AG10803 (cell line): ENCODE measurements around the gene MAP4K3.

Source experiments
- DNase-seq: peaks from one replicate; pipeline ENCODE4 v3.0.0; 2010; ENCODE audit warnings: low read depth
- H3K4me3 ChIP-seq: 2 replicates; pipeline ENCODE4 v1.5.1; 2011; ENCODE audit warnings: mild to moderate bottlenecking, low read length, control low read depth
- CTCF ChIP-seq: conservative IDR thresholded peaks from 2 replicates; pipeline ENCODE4 v1.5.1; 2011; ENCODE audit warnings: mild to moderate bottlenecking, low read length, control low read depth, inconsistent platforms

MAP4K3 gene

GRCh38 chr2:39445934-39446333, 8.8 kb upstream of the MAP4K3 start:
- H3K4me3 ChIP-seq: no peak overlapping the region
- TF ChIP-seq CTCF: no peak
- DNase-seq: no peak

- no peak for TF ChIP-seq CTCF
- no peak for DNase-seq
- H3K4me3 ChIP-seq: no peak overlapping the region
Measured at GRCh38 chr2:39443009-39443408, 5.9 kb upstream of the MAP4K3 start.

GRCh38 chr2:39437522-39438296, 624 bp upstream of the MAP4K3 start:
- no peak for TF ChIP-seq CTCF
- no peak for DNase-seq
- H3K4me3 ChIP-seq: peak overlapping the region; percentile 92

- TF ChIP-seq CTCF: no peak
- peak; percentile 74 for DNase-seq
- peak overlapping the region; percentile 92 for H3K4me3 ChIP-seq
Measured at GRCh38 chr2:39435741-39436591, 1.1 kb downstream of the MAP4K3 start.

DNA sequence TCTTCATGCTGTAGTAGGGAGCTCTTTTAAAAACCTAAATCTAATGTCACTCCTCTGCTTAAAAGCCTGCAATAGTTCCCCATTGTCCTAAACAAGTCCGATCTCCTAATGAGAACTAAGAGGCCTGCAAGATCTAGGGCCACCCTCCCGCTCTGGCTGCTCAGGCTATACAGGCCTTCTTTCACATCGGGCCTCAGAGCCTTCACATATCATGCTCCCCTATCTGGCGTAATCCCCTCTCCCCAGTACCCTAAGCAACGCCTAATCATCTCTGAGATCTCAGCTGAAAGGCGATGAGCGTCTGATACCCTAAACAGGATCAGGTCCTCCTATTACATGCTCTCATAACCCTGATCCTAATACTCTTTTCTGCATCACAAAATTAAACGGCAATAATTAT, 1.9 kb downstream of the MAP4K3 start:
- no peak for TF ChIP-seq CTCF
- H3K4me3 ChIP-seq: peak overlapping the region; percentile 92
- DNase-seq: no peak

- no peak for TF ChIP-seq CTCF
- no peak for DNase-seq
- H3K4me3 ChIP-seq: peak overlapping the region; percentile 18
Measured at GRCh38 chr2:39434233-39434897, 2.7 kb downstream of the MAP4K3 start.
